Smooth muscle cell (in vitro differentiated cells): ENCODE data around the gene TMEM107. TPM values are rescaled to one million over a fixed set of nuclear protein-coding genes. Genes with fewer than 3 reads are reported as not detected.

ENCODE experiments used
- DNase-seq: peaks from one replicate; lab custom pipeline; 2025; ENCODE audit not compliant: unreplicated experiment; lab: John Stamatoyannopoulos, UW
- H2AFZ ChIP-seq: fragments of 200-600 bp; sonication (generic); 2 replicates; pipeline ENCODE4 v1.6.0; 2016; ENCODE audit warnings: antibody characterized with exemption, low read depth, mild to moderate bottlenecking
- H3F3A ChIP-seq: fragments of 200-600 bp; sonication (generic); 2 replicates; pipeline ENCODE4 v1.6.0; 2017; ENCODE audit warnings: antibody characterized with exemption, low read depth
- H3K27ac ChIP-seq: fragments of 200-600 bp; sonication (generic); 2 replicates; pipeline ENCODE4 v1.5.1; 2016; ENCODE audit warnings: low read depth, mild to moderate bottlenecking
- H3K27me3 ChIP-seq: fragments of 200-600 bp; sonication (generic); 2 replicates; pipeline ENCODE4 v1.6.1; 2016; ENCODE audit warnings: low read depth, mild to moderate bottlenecking
- H3K36me3 ChIP-seq: fragments of 200-600 bp; sonication (generic); 2 replicates; pipeline ENCODE4 v1.5.1; 2016; ENCODE audit warnings: low read depth
- H3K4me1 ChIP-seq: fragments of 200-600 bp; sonication (generic); 2 replicates; pipeline ENCODE4 v1.5.1; 2016; ENCODE audit warnings: low read depth
- H3K4me2 ChIP-seq: fragments of 200-600 bp; sonication (generic); 2 replicates; pipeline ENCODE4 v1.6.0; 2016; ENCODE audit warnings: mild to moderate bottlenecking
- H3K4me3 ChIP-seq: fragments of 200-600 bp; sonication (generic); 2 replicates; pipeline ENCODE4 v1.5.1; 2016; ENCODE audit warnings: mild to moderate bottlenecking
- H3K79me2 ChIP-seq: fragments of 200-600 bp; sonication (generic); 2 replicates; pipeline ENCODE4 v1.6.0; 2016; ENCODE audit warnings: low read depth, mild to moderate bottlenecking
- H3K9ac ChIP-seq: fragments of 200-600 bp; sonication (generic); 2 replicates; pipeline ENCODE4 v1.6.0; 2016; ENCODE audit warnings: low read depth
- H3K9me3 ChIP-seq: fragments of 200-600 bp; sonication (generic); replicated peaks from 2 replicates; pipeline ENCODE4 v1.5.1; 2016; ENCODE audit warnings: low read depth
- H4K20me1 ChIP-seq: fragments of 200-600 bp; sonication (generic); 2 replicates; pipeline ENCODE4 v1.6.0; 2016; ENCODE audit warnings: low read depth
- CTCF ChIP-seq: fragments of 200-600 bp; sonication (generic); IDR thresholded peaks from 2 replicates; pipeline ENCODE4 v1.5.1; 2017; ENCODE audit warnings: borderline replicate concordance, mild to moderate bottlenecking, antibody characterized with exemption; ENCODE audit not compliant: insufficient read depth, poor library complexity, severe bottlenecking
- WGBS: methylation state at CpG from one replicate; pipeline ENCODE4 v1.1.7; 2016; ENCODE audit warnings: low lambda C conversion rate; 5-methylcytosine and 5-hydroxymethylcytosine counted together
- polyA plus RNA-seq: library from polyadenylated mRNA; unstranded; fragments of >200 nt; fragmentation: Nextera tagmentation; extraction: Ambion mirVana; gene quantifications from 2 replicates; pipeline ENCODE4 v1.2.1, GENCODE V29; 2016
- total RNA-seq: library from RNA; depleted of rRNA; stranded (reverse); fragments of >200 nt; gene quantifications from 2 replicates; pipeline ENCODE4 v1.2.3, GENCODE V29; 2014

The TMEM107 gene
- total and polyA plus RNA-seq, 2 experiments from 2014 or later = 36.0 to 66.7 TPM

- WGBS = 92% methylated on average over 6 of the region's 6 CpGs
- DNase-seq = no peak
Observed at GRCh38 chr17:8166731-8167130, 9.4 kb downstream of the TMEM107 start.

GRCh38 chr17:8164815-8165131, 11.4 kb downstream of the TMEM107 start:
- H3K4me1 ChIP-seq = peaks cover 22% of the 10 kb centered on the region
- no peaks in the 10 kb centered on the region for H3K36me3 ChIP-seq
- peaks cover 5% of the 10 kb centered on the region for H3F3A ChIP-seq
- no peaks in the 10 kb centered on the region for H3K27me3 ChIP-seq
- no peak for DNase-seq
- no peak overlapping the region for H3K9ac ChIP-seq
- H4K20me1 ChIP-seq = peaks cover 8% of the 10 kb centered on the region
- peak overlapping the region; percentile 97 for H3K4me2 ChIP-seq
- H3K9me3 ChIP-seq = no peaks in the 10 kb centered on the region
- H3K27ac ChIP-seq = peak overlapping the region; percentile 1
- WGBS = 88% methylated on average over 6 of the region's 6 CpGs
- H3K4me3 ChIP-seq = no peak overlapping the region
- H2AFZ ChIP-seq = no peak overlapping the region
- no peak for TF ChIP-seq CTCF
- peaks cover 17% of the 10 kb centered on the region for H3K79me2 ChIP-seq

More at GRCh38 chr17:8166731-8167130, 9.4 kb downstream of the TMEM107 start:
- H3K4me1 ChIP-seq = peaks cover 18% of the 10 kb centered on the region
- no peak overlapping the region for H3K4me2 ChIP-seq
- no peaks in the 10 kb centered on the region for H3F3A ChIP-seq
- H3K9ac ChIP-seq = no peak overlapping the region
- H2AFZ ChIP-seq = no peak overlapping the region
- no peaks in the 10 kb centered on the region for H3K9me3 ChIP-seq
- H3K27me3 ChIP-seq = no peaks in the 10 kb centered on the region
- no peak overlapping the region for H3K4me3 ChIP-seq
- H4K20me1 ChIP-seq = peaks cover 5% of the 10 kb centered on the region
- H3K36me3 ChIP-seq = no peaks in the 10 kb centered on the region
- H3K79me2 ChIP-seq = peaks cover 14% of the 10 kb centered on the region
- no peak for TF ChIP-seq CTCF
- no peak overlapping the region for H3K27ac ChIP-seq

GRCh38 chr17:8163978-8164814, 12.0 kb downstream of the TMEM107 start:
- H2AFZ ChIP-seq = peak overlapping the region; percentile 44
- no peak for TF ChIP-seq CTCF
- peaks cover 13% of the 10 kb centered on the region for H4K20me1 ChIP-seq
- H3K27me3 ChIP-seq = no peaks in the 10 kb centered on the region
- no peaks in the 10 kb centered on the region for H3K36me3 ChIP-seq
- no peaks in the 10 kb centered on the region for H3K9me3 ChIP-seq
- H3K4me3 ChIP-seq = no peak overlapping the region
- H3K27ac ChIP-seq = peak overlapping the region; percentile 1
- H3K4me2 ChIP-seq = peak overlapping the region; percentile 97
- 38% methylated on average over 13 of the region's 13 CpGs for WGBS
- no peak overlapping the region for H3K9ac ChIP-seq
- peaks cover 5% of the 10 kb centered on the region for H3F3A ChIP-seq
- H3K79me2 ChIP-seq = peaks cover 17% of the 10 kb centered on the region
- no peak for DNase-seq
- H3K4me1 ChIP-seq = peaks cover 22% of the 10 kb centered on the region
